Uterus (tissue), 4 donors: ENCODE measurements around the gene ZNF576. TPM values are rescaled to one million over a fixed set of nuclear protein-coding genes. Genes with fewer than 3 reads are reported as not detected.
"Not testable (repeated sequence)": the region's sequence is repeated elsewhere in the genome, so short reads cannot be mapped to it uniquely, and the experiment has no call there.

Experiments
- DNase-seq, 2 donors: peaks; one replicate each; pipeline ENCODE4 v3.0.0-alpha.2; 2019 to 2020
- H3K27ac ChIP-seq, 2 donors: fragments of 200-600 bp; sonication (generic); 1 replicate in 1 of 2; 2 replicates in 1 of 2; pipeline ENCODE4 v1.5.1; 2016 to 2018
- H3K27me3 ChIP-seq, 2 donors: fragments of 200-600 bp; sonication (generic); one replicate each; pipeline ENCODE4 v1.5.1; 2018 to 2019; ENCODE audit warnings: control low read depth in 1 of 2
- H3K36me3 ChIP-seq, 2 donors: fragments of 200-600 bp; sonication (generic); one replicate each; pipeline ENCODE4 v1.5.1; 2019; ENCODE audit warnings: control low read depth in 1 of 2
- H3K4me1 ChIP-seq, 2 donors: fragments of 200-600 bp; sonication (generic); one replicate each; pipeline ENCODE4 v1.5.1; 2018 to 2019; ENCODE audit warnings: control low read depth in 1 of 2
- H3K4me3 ChIP-seq, 2 donors: fragments of 200-600 bp; sonication (generic); 1 replicate in 1 of 2; 2 replicates in 1 of 2; pipeline ENCODE4 v1.5.1; 2018 to 2019; ENCODE audit warnings: mild to moderate bottlenecking in 1 of 2
- H3K9me3 ChIP-seq, 2 donors: fragments of 200-600 bp; sonication (generic); one replicate each; pipeline ENCODE4 v1.5.1; 2019; ENCODE audit warnings: control low read depth in 1 of 2
- POLR2A ChIP-seq, 2 donors: fragments of 450-650 bp; IDR thresholded peaks; one replicate each; pipeline ENCODE4 v1.6.1; 2016; ENCODE audit warnings: antibody characterized with exemption in 2 of 2, mild to moderate bottlenecking in 1 of 2, moderate library complexity in 1 of 2
- intact Hi-C: fragments of 100-400 bp; cut with DNase I; formaldehyde crosslinking; loops from one replicate; pipeline ENCODE4 v1.15.1; 2023; ENCODE audit warnings: low total_unique reads
- total RNA-seq, 4 donors: library from RNA; depleted of rRNA in 3 of 4; stranded (reverse); fragments of >200 nt in 3 of 4; gene quantifications; one replicate each; pipeline versions ENCODE4 v1.1.0 to v1.2.4, GENCODE V29; 2014 to 2023
- TF ChIP-seq, protein P1 (sequence below), 4 experiments: fragments of 200-600 bp in 2 of 4; fragments of 450-650 bp in 2 of 4; sonication (generic) in 2 of 4; IDR thresholded peaks; one replicate each; pipeline ENCODE4 v1.5.1; 2016 to 2019; ENCODE audit warnings: antibody characterized with exemption in 4 of 4, mild to moderate bottlenecking in 2 of 4, moderate library complexity in 1 of 4
- donor health status: DM: yes; HTN: yes; CAD: no.

ZNF576 gene
- 10 to 100 TPM in 3 of 4 donors, 1 to 10 TPM in 1; 2.4 to 19.0 (median 12.6) TPM for total RNA-seq

DNA sequence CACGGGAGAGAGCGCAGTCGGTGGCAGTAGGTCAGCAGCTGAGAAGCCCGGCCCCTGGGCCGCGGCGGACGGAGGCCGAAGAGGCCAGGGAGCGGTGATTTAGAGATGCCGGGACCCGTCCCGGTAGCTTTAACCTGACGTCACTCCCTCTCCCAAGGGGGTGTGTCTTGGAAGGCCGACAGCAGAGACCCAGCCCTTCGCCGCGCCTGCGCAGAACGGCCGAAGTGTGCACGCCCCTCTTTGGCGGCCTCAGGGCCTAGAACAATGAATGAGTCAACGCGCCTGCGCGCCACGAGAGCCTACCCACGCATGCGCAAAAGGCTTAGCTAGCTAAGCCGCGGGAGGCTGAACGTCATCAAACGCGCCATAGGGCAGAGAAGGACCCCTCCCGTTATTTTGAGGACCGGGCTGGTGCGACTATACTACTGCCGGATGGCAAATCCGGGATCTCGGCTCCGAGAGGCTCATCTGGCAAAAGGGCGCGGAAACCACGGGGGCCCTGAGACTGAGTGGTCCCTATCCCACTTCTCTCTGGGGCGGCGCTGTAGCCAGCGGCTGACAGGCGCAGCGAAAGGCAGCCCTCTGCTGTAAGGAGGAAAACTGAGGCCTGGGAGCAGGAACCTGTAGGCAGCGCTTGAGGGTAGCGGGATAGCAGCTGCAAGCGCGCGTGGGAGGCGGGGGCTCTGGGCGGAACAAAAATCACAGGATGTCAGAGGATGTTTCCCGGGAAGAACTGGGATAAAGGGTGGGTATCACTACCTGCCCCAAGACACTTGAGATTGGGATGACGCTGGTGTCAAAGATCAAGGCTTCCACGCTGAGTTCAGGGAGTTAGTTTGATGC is at the start of gene ZNF576, which contains the start of gene IRGQ:
Gene ZNF576, plus strand, starts transcription at position 597 of the 843 bp plus-strand sequence. CDS start 514 bp downstream, outside the sequence.
Gene IRGQ, minus strand, starts transcription at position 136 of the 843 bp plus-strand sequence. CDS start 796 bp downstream, outside the sequence.
- intact Hi-C loops = no loop called here
- Histone ChIP-seq H3K27me3 (no peaks in the 10 kb centered on the region), H3K27ac (peak within 1 kb of the TSS; percentile 96 to 97), H3K36me3 (no peaks in the 10 kb centered on the region), H3K9me3 (no peaks in the 10 kb centered on the region), H3K4me3 (peak within 1 kb of the TSS; percentile 59 to 64), H3K4me1 (peaks cover 5 to 20% of the 10 kb centered on the region in 2 donors)
- TF ChIP-seq, protein P1, sequence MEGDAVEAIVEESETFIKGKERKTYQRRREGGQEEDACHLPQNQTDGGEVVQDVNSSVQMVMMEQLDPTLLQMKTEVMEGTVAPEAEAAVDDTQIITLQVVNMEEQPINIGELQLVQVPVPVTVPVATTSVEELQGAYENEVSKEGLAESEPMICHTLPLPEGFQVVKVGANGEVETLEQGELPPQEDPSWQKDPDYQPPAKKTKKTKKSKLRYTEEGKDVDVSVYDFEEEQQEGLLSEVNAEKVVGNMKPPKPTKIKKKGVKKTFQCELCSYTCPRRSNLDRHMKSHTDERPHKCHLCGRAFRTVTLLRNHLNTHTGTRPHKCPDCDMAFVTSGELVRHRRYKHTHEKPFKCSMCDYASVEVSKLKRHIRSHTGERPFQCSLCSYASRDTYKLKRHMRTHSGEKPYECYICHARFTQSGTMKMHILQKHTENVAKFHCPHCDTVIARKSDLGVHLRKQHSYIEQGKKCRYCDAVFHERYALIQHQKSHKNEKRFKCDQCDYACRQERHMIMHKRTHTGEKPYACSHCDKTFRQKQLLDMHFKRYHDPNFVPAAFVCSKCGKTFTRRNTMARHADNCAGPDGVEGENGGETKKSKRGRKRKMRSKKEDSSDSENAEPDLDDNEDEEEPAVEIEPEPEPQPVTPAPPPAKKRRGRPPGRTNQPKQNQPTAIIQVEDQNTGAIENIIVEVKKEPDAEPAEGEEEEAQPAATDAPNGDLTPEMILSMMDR (IDR thresholded peaks at IDR 0.05) = peak in 2 of 4 experiments; percentile 37 to 43
- peak; percentile 80 to 89 for TF ChIP-seq POLR2A (IDR thresholded peaks at IDR 0.05)
- DNase-seq = peak; percentile 100

DNA sequence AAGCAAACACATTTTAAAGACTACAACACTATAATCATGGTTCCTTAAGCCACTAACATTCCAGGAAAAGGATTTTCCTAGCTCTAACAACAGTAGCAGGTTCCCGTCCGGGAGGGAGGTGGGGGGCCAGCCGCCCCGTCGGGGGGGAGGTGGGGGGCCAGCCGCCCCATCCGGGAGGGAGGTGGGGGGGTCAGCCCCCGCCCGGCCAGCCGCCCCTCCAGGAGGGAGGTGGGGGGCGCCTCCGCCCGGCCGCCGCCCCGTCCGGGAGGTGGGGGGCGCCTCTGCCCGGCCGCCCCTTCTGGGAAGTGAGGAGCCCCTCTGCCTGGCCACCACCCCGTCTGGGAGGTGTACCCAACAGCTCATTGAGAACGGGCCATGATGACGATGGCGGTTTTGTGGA is 48.5 kb upstream of the ZNF576 start:
- intact Hi-C loops, H3K9me3 ChIP-seq, H3K4me3 ChIP-seq, H3K4me1 ChIP-seq, DNase-seq, H3K27me3 ChIP-seq, H3K27ac ChIP-seq, H3K36me3 ChIP-seq: not testable (repeated sequence)

- no peak overlapping the region for H3K4me3 ChIP-seq
- H3K4me1 ChIP-seq = no peaks in the 10 kb centered on the region
- H3K27me3 ChIP-seq = no peaks in the 10 kb centered on the region
- H3K27ac ChIP-seq = no peak overlapping the region
- no peak for DNase-seq
- H3K9me3 ChIP-seq = no peaks in the 10 kb centered on the region
- intact Hi-C loops = no loop called here
- TF ChIP-seq, protein P1 (IDR thresholded peaks at IDR 0.05) = no peak
- TF ChIP-seq POLR2A (IDR thresholded peaks at IDR 0.05) = no peak
- no peaks in the 10 kb centered on the region for H3K36me3 ChIP-seq
Measured at GRCh38 chr19:43548706-43549105, 47.7 kb upstream of the ZNF576 start.

- intact Hi-C loops = no loop called here
Measured at GRCh38 chr19:43551399-43552197, 44.8 kb upstream of the ZNF576 start.

DNA sequence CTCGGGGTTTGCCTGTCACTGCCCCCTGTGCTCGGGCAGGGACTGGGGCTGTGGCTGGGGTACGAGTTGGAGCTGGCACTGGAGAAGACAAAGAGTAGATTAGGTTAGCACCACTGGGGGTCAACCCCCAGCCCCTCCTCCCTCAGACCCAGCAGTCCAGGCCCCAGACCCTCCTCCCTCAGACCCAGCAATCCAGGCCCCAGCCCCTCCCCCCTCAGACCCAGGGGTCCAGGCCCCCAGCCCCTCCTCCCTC is 44.3 kb upstream of the ZNF576 start:
- Histone ChIP-seq H3K4me1 (no peaks in the 10 kb centered on the region), H3K36me3 (no peaks in the 10 kb centered on the region), H3K27me3 (no peaks in the 10 kb centered on the region), H3K27ac (no peak overlapping the region), H3K9me3 (no peaks in the 10 kb centered on the region), H3K4me3 (no peak overlapping the region)
- TF ChIP-seq POLR2A (IDR thresholded peaks at IDR 0.05) = no peak
- TF ChIP-seq, protein P1 (IDR thresholded peaks at IDR 0.05) = no peak
- DNase-seq = no peak
- intact Hi-C loops = no loop called here

More at GRCh38 chr19:43551399-43552197, 44.8 kb upstream of the ZNF576 start:
- no peak for DNase-seq
- TF ChIP-seq POLR2A (IDR thresholded peaks at IDR 0.05) = no peak
- TF ChIP-seq, protein P1 (IDR thresholded peaks at IDR 0.05) = no peak
- H3K4me3 ChIP-seq = no peak overlapping the region
- H3K27ac ChIP-seq = no peak overlapping the region
- no peaks in the 10 kb centered on the region for H3K9me3 ChIP-seq
- H3K36me3 ChIP-seq = no peaks in the 10 kb centered on the region
- H3K27me3 ChIP-seq = no peaks in the 10 kb centered on the region
- H3K4me1 ChIP-seq = no peaks in the 10 kb centered on the region
